GM12891 (cell line): ENCODE data around the gene ADAMTS17.

ENCODE experiments used
- DNase-seq: peaks from one replicate; pipeline ENCODE4 v3.0.0; 2011; ENCODE audit warnings: low spot score; ENCODE audit not compliant: insufficient read length
- FAIRE-seq: peaks from 2 replicates; lab custom pipeline; 2011; peaks lifted over from hg19 to GRCh38; lab: Jason Lieb, UNC
- PAX5 ChIP-seq: IDR thresholded peaks from 2 replicates; pipeline ENCODE4 v1.6.1; 2011; ENCODE audit warnings: low read length, moderate library complexity, mild to moderate bottlenecking; ENCODE audit not compliant: insufficient read depth, severe bottlenecking
- POLR2A ChIP-seq: IDR thresholded peaks from 2 replicates; pipeline ENCODE4 v1.6.1; 2011; ENCODE audit warnings: low read depth, low read length, control low read depth
- POLR2AphosphoS5 ChIP-seq: IDR thresholded peaks from 2 replicates; pipeline ENCODE4 v1.6.1; 2011; ENCODE audit warnings: low read depth, low read length, control low read depth
- POU2F2 ChIP-seq: IDR thresholded peaks from 2 replicates; pipeline ENCODE4 v1.6.1; 2011; ENCODE audit warnings: low read depth, mild to moderate bottlenecking, control low read depth, low read length, moderate library complexity
- SPI1 ChIP-seq: IDR thresholded peaks from 2 replicates; pipeline ENCODE4 v1.6.1; 2011; ENCODE audit warnings: low read depth, low read length, control low read depth
- TAF1 ChIP-seq: IDR thresholded peaks from 2 replicates; pipeline ENCODE4 v1.6.1; 2011; ENCODE audit warnings: low read depth, low read length, control low read depth

The ADAMTS17 gene

DNA sequence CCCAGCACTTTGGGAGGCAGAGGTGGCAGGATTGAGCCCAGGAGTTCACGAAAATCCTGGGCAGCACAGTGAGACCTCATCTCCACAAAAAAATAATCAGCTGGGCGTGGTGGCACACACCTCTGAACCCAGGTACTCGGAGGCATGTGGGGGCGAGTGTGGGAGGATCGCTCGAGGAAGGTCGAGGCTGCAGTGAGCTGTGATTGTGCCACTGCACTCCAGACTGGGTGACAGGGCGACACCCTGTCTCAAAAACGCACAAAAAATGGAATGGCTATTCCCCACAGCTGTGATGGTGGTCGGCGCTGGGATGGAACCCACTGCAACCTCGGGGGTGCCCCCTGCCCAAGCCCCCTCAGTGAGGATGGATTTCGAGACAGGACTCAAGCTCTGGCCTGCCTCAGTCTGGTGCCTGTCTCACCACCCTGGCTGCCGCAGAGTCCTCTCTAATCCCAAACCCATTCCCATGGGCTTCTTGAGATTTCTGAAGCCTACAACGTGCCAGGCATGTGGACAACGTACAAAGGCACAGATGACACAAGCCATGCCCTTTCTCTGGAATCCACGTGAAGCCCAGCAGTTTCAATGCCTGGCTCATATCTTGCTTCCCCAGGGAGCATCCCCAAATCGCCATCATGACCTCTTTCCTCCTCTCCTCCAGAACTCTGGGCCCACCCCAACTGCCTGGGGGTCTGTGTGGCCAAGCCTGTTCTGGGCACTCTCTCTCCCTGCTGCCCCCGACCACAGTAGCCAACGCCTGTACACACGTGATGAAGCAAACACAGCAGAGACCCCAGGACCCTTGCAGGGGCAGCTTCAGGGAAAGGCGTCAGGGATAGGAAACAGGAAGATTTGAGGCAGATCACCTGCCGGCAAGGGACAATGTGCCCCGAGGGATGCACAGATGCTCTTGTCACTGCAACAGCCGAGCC is 32.4 kb downstream of the ADAMTS17 start:
- DNase-seq (no peak), FAIRE-seq (no peak)
- TF ChIP-seq PAX5 (no peak), POU2F2 (no peak), POLR2AphosphoS5 (no peak), TAF1 (no peak), SPI1 (no peak)

DNA sequence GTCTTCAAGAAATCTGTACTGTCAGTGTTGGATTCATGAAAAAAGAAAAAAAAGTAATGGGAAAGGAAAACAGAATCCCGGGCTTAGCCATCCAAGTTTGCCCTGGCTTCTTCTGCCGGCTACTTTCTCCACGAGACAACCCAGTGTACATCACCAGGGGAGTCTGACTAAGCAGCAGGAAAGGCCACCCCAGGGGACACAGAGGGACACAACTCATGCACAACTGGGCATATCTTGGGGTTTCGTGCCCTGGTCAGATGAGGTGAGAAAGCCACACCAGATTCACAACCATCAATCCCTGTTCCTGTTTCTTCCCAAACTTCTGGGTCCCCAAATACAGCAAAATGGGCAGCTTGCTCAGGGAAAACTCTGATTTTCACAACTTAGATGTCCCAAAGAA is 33.2 kb downstream of the ADAMTS17 start:
- TF ChIP-seq POLR2AphosphoS5, result no peak
- no peak for TF ChIP-seq PAX5
- TF ChIP-seq POLR2A, result no peak
- TF ChIP-seq TAF1, result no peak
- TF ChIP-seq SPI1, result no peak
- no peak for TF ChIP-seq POU2F2
- DNase-seq (no peak), FAIRE-seq (no peak)

DNA sequence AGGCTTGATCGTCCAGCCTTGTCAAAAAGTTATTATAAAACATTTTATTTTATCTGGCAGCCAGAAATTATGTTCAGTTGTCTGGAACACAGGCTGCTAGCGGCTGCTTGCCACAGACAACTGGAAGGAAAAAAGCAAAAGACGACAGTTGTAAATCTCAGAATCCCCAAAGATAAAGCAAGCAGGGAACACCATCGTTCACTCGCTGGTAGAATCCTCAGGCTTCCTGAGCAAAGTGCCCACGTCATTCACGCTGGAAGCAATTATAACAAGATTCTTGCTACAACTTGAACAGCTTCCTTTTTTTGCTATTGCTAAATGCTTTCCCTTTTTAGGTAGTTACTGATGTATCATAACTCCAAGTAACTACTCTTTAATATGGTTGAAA is 33.6 kb downstream of the ADAMTS17 start:
- no peak for TF ChIP-seq TAF1
- no peak for TF ChIP-seq POU2F2
- TF ChIP-seq POLR2AphosphoS5, result no peak
- DNase-seq, result no peak
- no peak for FAIRE-seq

DNA sequence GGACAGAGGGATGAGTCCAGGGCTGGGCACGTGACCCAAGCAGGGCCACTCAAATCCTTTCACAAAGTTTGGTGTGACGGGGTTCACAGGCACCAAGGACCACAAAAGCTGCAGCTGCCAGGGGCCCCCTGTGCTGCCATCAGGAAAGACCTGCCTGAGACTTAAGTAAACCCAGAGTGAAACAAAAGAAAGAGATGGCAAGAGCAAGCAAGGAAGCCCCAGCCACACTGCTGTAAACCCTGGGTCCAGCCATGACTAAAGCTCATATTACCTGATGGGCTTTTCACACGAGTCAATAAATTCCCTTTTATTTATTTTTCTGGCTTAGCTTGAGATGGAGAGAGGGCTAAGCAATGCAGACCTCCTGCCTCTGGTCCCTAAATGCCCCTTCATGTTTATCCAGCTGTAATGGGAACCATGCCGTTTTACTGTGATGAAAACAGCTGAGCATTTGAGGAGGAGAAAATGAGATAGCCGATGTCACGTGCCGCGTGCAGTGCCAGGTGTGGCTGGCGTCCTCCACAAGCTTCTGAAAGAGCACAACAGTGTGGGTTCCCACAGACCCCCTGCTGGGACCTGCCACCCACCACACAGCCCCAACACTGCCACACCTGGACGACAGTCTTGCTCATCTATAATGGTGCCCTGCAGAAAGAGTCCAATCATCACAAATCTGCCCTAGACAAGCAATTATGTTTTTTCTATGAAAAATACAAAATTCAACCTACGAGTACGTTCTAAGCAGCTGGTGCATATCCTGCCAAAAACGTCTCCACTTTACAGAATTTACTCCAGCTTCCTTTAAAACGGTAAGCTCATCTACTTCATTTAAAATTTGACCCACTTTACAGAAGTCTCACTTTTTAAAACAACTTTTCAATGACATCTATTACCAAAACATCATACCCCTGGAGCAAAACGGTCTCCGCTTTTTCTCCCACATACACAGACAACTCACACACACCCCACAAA is 34.2 kb downstream of the ADAMTS17 start:
- no peak for TF ChIP-seq POLR2A
- TF ChIP-seq POLR2AphosphoS5, result no peak
- TF ChIP-seq SPI1, result no peak
- TF ChIP-seq POU2F2, result no peak
- TF ChIP-seq TAF1, result no peak
- no peak for TF ChIP-seq PAX5
- DNase-seq (no peak), FAIRE-seq (no peak)

DNA sequence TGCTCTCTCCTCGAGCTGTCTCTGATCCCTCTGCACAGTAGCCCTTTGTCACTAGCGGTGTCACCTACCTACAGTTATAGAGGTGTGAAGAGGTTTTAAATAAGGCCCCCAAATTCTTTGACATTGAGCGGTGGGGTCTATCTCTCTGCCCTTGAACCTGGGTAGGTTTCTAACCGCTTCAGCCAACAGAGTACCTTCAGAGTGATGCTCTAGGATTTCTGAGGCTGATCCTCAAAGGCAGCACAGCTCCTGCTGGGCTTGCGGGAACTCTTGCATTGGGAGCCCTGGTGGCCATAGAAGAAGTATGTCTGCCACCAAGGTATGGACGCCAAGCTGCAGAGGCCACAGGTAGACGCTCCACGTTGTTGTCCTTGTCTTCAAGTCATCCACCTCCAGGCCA is 35.7 kb downstream of the ADAMTS17 start:
- no peak for DNase-seq
- FAIRE-seq, result no peak

DNA sequence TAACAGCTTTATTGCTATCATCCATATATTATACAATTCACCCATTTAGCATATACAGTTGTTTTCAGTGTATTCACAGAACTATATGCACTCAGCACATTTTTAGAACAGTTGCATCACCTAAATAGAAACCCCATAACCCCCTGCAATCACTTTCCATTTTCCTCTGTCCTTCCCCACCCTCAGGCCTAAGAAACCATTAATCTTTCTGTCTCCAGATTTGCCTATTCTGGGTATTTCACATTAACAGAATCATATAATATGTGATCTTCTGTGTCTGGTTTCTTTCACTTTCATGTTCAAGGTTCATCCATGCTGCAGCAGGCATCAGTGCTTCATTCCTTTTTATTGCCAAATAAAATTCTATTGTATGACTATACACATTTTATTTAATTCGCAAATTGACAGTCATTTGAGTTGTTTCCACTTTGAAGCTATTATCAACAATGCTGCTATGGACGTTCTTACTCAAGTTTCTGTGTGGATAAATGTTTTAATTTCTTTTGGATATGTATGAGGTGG is 39.8 kb downstream of the ADAMTS17 start:
- no peak for FAIRE-seq
- no peak for DNase-seq
- TF ChIP-seq POLR2AphosphoS5 (no peak), SPI1 (no peak), PAX5 (no peak), POLR2A (no peak), POU2F2 (no peak), TAF1 (no peak)

More for the DNA sequence above, 35.7 kb downstream of the ADAMTS17 start:
- TF ChIP-seq POLR2AphosphoS5 (no peak), TAF1 (no peak), POLR2A (no peak), POU2F2 (no peak), PAX5 (no peak)

DNA sequence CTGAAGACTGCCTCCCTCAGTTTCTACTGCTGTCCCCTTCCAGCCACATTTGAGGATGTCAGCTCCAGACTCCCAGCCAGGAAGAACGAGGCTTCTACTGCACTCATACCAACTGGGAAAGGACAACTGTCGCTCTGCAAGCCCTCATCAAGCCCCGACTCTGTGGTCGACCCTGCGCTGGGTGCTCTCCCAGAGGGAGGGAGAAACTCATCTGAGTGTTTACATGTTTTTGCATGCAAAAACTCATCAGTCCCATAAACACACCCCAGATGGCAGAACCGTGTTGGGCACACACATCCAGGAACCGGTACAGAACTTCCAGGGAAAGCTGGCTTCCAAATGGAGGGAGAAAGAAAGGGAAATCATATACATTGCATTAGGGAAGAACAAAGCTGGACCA is 43.5 kb downstream of the ADAMTS17 start:
- FAIRE-seq, result no peak
- no peak for DNase-seq
- no peak for TF ChIP-seq POU2F2
- TF ChIP-seq POLR2A, result no peak
- TF ChIP-seq TAF1, result no peak
- no peak for TF ChIP-seq POLR2AphosphoS5
- no peak for TF ChIP-seq SPI1
- no peak for TF ChIP-seq PAX5

DNA sequence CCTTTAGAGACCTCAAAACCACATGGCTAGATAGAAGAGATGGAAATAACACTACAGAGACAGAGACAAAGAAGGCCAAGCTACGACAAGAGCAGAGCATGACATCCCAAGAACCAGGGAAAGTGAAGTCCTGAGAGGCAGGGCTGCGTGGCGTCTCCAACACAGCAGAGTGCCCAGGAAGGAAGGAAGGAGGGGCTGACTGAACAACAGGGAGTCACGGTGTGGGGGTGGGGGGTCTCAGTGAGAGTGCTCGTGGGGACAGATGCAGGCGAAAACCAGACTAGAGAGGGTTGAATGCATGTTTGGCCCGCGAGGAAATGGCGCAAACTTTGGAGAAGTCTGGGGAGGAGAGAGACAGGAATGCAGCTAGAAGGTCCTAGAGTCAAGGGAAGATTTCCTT is 44.0 kb downstream of the ADAMTS17 start:
- DNase-seq (no peak), FAIRE-seq (no peak)
- TF ChIP-seq POLR2A (no peak), TAF1 (no peak), POU2F2 (no peak), SPI1 (no peak), PAX5 (no peak), POLR2AphosphoS5 (no peak)

DNA sequence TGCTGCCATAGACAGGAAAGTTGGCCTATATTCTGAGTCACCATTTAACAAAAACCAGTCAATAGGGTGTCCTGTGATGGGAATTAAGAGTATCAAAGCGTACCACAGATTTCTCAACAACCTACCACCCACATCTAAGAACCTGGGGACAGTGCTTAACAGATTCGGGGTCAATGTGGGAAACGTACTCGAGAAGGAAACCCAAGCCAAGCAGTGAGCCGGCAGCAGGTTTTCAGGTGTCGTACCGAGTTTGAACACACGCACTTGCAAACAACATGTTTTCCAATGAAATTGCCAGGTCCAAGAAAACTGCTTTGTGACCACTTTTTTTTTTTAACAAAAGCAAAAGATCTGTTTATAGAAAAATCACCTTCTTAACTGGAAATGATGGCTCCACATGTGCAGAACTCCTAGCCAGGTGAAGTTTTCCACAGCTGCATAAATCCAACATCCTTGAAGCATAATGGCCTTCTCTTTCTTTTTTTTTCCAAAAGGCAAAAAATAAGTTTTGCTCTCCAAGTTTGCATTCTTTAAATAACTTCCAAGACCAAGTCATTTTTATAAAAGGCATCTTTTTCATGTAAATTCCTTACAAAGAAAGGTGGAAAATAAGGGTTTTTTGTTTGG is 45.7 kb downstream of the ADAMTS17 start:
- TF ChIP-seq TAF1 (no peak), POLR2AphosphoS5 (no peak), POU2F2 (no peak), POLR2A (no peak), PAX5 (no peak)
- no peak for FAIRE-seq
- no peak for DNase-seq
